Parathyroid adenoma (tissue), 2 donors: ENCODE data around the gene PDE8B.

Experiments used
- H2AFZ ChIP-seq: fragments of 300-600 bp; sonication (generic); one replicate; pipeline ENCODE4 v1.7.0; 2017; ENCODE audit warnings: antibody characterized with exemption, mild to moderate bottlenecking
- H3K27ac ChIP-seq: fragments of 300-600 bp; sonication (generic); one replicate; pipeline ENCODE4 v1.7.0; 2017
- H3K27me3 ChIP-seq: fragments of 300-600 bp; sonication (generic); one replicate; pipeline ENCODE4 v1.7.0; 2017; ENCODE audit warnings: low read length; ENCODE audit not compliant: control insufficient read depth, insufficient read depth
- H3K36me3 ChIP-seq: fragments of 300-600 bp; sonication (generic); one replicate; pipeline ENCODE4 v1.7.0; 2017; ENCODE audit warnings: low read length; ENCODE audit not compliant: control insufficient read depth, insufficient read depth
- H3K4me1 ChIP-seq: fragments of 300-600 bp; sonication (generic); one replicate; pipeline ENCODE4 v1.7.0; 2017; ENCODE audit warnings: control low read depth
- H3K4me2 ChIP-seq: fragments of 300-600 bp; sonication (generic); one replicate; pipeline ENCODE4 v1.7.0; 2017; ENCODE audit warnings: low read length
- H3K4me3 ChIP-seq: fragments of 300-600 bp; sonication (generic); one replicate; pipeline ENCODE4 v1.7.0; 2017; ENCODE audit warnings: low read depth, low read length
- H3K79me2 ChIP-seq: fragments of 300-600 bp; sonication (generic); one replicate; pipeline ENCODE4 v1.7.0; 2017; ENCODE audit warnings: control low read depth
- H3K9ac ChIP-seq: fragments of 300-600 bp; sonication (generic); one replicate; pipeline ENCODE4 v1.7.0; 2017; ENCODE audit warnings: mild to moderate bottlenecking
- H3K9me3 ChIP-seq: fragments of 300-600 bp; sonication (generic); one replicate; pipeline ENCODE4 v1.7.0; 2017; ENCODE audit warnings: low read length; ENCODE audit not compliant: control insufficient read depth
- TF ChIP-seq, protein P1 (sequence below): fragments of 300-600 bp; sonication (generic); IDR thresholded peaks from one replicate; pipeline ENCODE4 v1.7.0; 2017; ENCODE audit warnings: antibody characterized with exemption, mild to moderate bottlenecking
- donor health status: primary hyperparathyroidism.

PDE8B gene

DNA sequence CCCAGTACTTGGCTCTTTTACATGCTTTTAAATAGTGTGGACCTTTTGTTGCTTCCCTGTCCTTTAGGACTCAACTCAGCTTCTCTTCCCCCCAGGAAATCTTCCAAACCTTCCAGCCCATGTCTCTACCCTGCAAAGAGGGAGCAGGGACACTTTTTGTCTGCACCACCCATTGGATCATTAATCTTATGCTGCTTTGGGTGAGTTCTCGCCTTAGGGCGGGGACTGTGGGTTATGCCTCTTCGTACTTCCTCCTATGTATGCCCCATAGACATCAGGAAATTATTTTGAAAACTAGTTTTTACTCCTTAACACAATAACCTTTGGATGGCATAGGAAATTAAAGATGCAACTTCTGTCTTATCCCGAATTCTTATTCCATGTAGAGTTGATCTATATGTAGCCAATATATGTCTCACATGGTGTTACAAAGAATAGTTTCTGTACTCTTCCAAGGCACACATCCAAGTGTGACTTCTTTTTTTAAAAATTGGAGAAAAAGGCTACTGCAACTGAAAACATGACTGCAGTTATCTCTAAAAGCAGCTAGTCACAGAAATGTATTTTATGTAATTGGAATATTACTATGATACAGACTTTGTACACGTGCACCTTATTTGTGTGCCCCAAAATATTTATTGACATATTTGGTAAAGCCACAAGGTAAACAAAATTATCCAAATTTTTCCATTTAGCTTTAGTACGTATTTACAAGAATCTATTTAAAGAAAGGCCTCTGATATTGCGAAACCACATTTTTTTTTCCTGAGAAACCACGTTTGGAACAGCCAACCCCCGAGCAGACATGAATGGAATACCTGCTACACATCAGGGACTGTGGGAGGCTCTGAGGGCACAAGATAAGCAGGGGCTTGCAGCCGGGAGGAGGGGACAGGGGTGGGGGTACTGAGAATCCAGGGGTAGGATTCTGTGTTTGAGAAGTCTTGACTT is 148.1 kb downstream of the PDE8B start:
- Histone ChIP-seq H3K9ac (no peak overlapping the region), H2AFZ (no peak overlapping the region), H3K27me3 (no peaks in the 10 kb centered on the region), H3K9me3 (no peaks in the 10 kb centered on the region), H3K79me2 (no peaks in the 10 kb centered on the region), H3K4me1 (no peaks in the 10 kb centered on the region), H3K27ac (no peak overlapping the region), H3K4me3 (no peak overlapping the region), H3K36me3 (no peaks in the 10 kb centered on the region), H3K4me2 (no peak overlapping the region)
- TF ChIP-seq, protein P1, sequence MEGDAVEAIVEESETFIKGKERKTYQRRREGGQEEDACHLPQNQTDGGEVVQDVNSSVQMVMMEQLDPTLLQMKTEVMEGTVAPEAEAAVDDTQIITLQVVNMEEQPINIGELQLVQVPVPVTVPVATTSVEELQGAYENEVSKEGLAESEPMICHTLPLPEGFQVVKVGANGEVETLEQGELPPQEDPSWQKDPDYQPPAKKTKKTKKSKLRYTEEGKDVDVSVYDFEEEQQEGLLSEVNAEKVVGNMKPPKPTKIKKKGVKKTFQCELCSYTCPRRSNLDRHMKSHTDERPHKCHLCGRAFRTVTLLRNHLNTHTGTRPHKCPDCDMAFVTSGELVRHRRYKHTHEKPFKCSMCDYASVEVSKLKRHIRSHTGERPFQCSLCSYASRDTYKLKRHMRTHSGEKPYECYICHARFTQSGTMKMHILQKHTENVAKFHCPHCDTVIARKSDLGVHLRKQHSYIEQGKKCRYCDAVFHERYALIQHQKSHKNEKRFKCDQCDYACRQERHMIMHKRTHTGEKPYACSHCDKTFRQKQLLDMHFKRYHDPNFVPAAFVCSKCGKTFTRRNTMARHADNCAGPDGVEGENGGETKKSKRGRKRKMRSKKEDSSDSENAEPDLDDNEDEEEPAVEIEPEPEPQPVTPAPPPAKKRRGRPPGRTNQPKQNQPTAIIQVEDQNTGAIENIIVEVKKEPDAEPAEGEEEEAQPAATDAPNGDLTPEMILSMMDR, result no peak

DNA sequence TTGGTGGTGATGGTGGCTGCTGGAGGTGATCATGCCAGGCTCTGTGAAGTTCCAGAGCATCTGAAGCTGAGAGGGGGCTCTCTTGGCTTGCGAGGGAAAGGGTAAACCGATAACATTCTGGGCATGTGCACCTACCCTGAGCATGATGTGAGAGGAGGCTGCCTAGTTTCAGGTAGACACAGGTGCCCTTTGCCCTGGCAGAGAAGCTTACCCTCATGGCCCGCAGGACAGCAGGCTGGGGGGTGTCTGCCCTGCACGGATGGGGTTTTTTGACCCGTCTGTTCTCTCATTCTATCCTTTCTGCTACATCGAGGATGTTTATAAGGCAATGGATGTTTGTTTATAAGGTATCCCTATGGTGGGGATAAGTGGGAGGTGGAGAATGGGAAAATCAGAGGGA is 148.8 kb downstream of the PDE8B start:
- Histone ChIP-seq H3K27me3 (no peaks in the 10 kb centered on the region), H3K27ac (no peak overlapping the region), H3K9me3 (no peaks in the 10 kb centered on the region), H3K36me3 (no peaks in the 10 kb centered on the region), H3K4me3 (no peak overlapping the region), H3K4me2 (no peak overlapping the region), H3K79me2 (no peaks in the 10 kb centered on the region), H3K4me1 (no peaks in the 10 kb centered on the region), H3K9ac (no peak overlapping the region), H2AFZ (no peak overlapping the region)
- TF ChIP-seq, protein P1, result no peak

DNA sequence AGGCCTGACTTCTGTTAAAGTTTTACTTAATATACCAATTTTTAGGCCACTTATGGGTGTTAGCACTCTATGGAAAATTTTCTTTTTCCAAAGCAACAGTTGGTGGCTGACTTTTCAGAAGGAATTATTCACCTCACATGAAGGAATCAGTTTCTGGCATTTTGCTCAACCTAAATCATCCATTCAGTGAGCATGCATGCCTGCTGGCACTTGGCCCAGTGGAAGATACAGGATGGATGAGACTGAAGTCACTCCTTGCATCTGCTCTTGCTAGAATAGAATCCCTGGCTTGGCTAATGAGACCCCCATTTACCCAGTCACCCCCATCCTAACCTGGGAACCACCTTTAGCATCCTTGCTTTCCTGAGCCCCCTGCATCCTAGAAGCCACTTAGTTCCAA is 149.9 kb downstream of the PDE8B start:
- no peak overlapping the region for H2AFZ ChIP-seq
- H3K4me2 ChIP-seq, result no peak overlapping the region
- H3K4me3 ChIP-seq, result no peak overlapping the region
- H3K9ac ChIP-seq, result no peak overlapping the region
- H3K79me2 ChIP-seq, result no peaks in the 10 kb centered on the region
- H3K36me3 ChIP-seq, result no peaks in the 10 kb centered on the region
- H3K4me1 ChIP-seq, result no peaks in the 10 kb centered on the region
- TF ChIP-seq, protein P1, result no peak
- no peak overlapping the region for H3K27ac ChIP-seq
- no peaks in the 10 kb centered on the region for H3K27me3 ChIP-seq
- H3K9me3 ChIP-seq, result no peaks in the 10 kb centered on the region

DNA sequence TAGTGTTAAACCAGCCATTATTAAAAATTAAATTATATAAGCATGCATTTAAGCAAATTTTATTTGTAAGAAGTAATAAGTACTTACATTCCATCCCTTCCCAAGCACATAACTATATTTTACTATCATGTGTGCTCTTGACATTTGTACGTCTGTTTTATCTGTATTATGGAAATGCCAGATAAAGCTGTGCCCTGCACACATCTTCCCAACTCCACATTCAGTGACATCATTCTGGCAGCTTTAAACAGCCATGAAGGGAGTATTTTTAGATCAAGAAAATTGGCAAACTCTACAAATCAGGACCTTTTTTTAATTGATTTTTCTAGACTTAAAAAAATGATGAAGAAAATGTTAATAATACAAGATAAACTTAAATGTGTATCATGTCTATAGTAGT is 150.5 kb downstream of the PDE8B start:
- Histone ChIP-seq H2AFZ (no peak overlapping the region), H3K9ac (no peak overlapping the region), H3K36me3 (no peaks in the 10 kb centered on the region), H3K4me1 (no peaks in the 10 kb centered on the region), H3K4me3 (no peak overlapping the region), H3K27ac (no peak overlapping the region), H3K79me2 (no peaks in the 10 kb centered on the region), H3K4me2 (no peak overlapping the region), H3K27me3 (no peaks in the 10 kb centered on the region), H3K9me3 (no peaks in the 10 kb centered on the region)
- TF ChIP-seq, protein P1, result no peak
